GM12891 (cell line): Measurements from ENCODE around the gene KLB.

Source experiments
- DNase-seq: peaks from one replicate; pipeline ENCODE4 v3.0.0; 2011; ENCODE audit warnings: low spot score; ENCODE audit not compliant: insufficient read length
- FAIRE-seq: peaks from 2 replicates; lab custom pipeline; 2011; peaks lifted over from hg19 to GRCh38; lab: Jason Lieb, UNC
- PAX5 ChIP-seq: IDR thresholded peaks from 2 replicates; pipeline ENCODE4 v1.6.1; 2011; ENCODE audit warnings: low read length, moderate library complexity, mild to moderate bottlenecking; ENCODE audit not compliant: insufficient read depth, severe bottlenecking
- POLR2A ChIP-seq: IDR thresholded peaks from 2 replicates; pipeline ENCODE4 v1.6.1; 2011; ENCODE audit warnings: low read depth, low read length, control low read depth
- POLR2AphosphoS5 ChIP-seq: IDR thresholded peaks from 2 replicates; pipeline ENCODE4 v1.6.1; 2011; ENCODE audit warnings: low read depth, low read length, control low read depth
- POU2F2 ChIP-seq: IDR thresholded peaks from 2 replicates; pipeline ENCODE4 v1.6.1; 2011; ENCODE audit warnings: low read depth, mild to moderate bottlenecking, control low read depth, low read length, moderate library complexity
- SPI1 ChIP-seq: IDR thresholded peaks from 2 replicates; pipeline ENCODE4 v1.6.1; 2011; ENCODE audit warnings: low read depth, low read length, control low read depth
- TAF1 ChIP-seq: IDR thresholded peaks from 2 replicates; pipeline ENCODE4 v1.6.1; 2011; ENCODE audit warnings: low read depth, low read length, control low read depth

KLB gene

DNA sequence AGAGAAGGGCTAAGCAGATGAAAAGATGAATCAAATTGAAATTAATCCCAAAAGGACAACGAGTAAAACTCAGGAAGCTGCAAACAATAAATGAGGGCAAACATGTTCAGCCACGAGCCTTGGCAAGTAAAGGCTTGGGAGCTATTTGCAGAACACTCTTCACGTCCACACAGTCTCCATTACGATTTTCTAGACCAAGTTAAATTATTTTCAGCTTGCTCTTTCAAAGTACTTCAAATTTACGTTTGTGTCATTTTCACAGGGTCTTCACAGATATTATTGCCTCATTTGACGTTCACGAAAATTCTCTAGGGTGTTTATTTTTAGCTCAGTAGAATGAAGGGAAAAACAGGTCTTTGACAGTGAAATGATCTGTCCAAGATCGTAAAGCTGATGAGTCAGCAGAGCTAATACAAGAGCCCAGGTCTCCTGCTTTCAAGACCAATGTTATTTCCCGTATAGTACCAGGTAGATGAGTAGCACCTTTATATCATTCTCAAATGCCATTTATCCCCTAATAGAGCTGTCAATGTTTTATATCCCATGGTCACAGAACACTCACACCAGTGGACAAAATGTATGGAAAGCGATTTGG lies 20.9 kb downstream of the KLB start:
- no peak for TF ChIP-seq POLR2AphosphoS5
- TF ChIP-seq POU2F2 = no peak
- no peak for TF ChIP-seq POLR2A
- TF ChIP-seq SPI1 = no peak
- TF ChIP-seq TAF1 = no peak

GRCh38 chr4:39429476-39430334 lies 23.0 kb downstream of the KLB start:
- DNase-seq = no peak
- FAIRE-seq = no peak
- TF ChIP-seq POLR2A (no peak), SPI1 (no peak), POU2F2 (no peak), POLR2AphosphoS5 (no peak), PAX5 (no peak), TAF1 (no peak)

More for the DNA sequence above, 20.9 kb downstream of the KLB start:
- FAIRE-seq = no peak
- DNase-seq = no peak

DNA sequence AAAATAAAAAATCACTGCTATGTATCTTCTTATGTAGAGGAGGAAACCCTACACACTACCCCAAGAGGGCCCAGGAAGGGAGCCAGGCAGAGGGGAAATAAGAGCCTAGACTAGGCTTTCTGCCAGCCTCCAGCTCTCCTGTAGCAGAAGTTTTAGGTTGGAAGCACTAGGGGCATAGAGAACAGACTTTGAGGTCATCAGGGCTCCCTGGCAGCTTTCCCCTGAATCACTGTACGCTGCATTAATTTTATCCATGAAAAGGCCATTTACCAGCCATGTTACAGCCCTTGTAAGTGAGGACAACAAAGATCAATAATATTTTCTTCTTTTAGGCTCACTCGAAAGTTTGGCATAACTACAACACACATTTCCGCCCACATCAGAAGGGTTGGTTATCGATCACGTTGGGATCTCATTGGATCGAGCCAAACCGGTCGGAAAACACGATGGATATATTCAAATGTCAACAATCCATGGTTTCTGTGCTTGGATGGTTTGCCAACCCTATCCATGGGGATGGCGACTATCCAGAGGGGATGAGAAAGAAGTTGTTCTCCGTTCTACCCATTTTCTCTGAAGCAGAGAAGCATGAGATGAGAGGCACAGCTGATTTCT lies 27.3 kb downstream of the KLB start:
- no peak for FAIRE-seq
- no peak for TF ChIP-seq TAF1
- DNase-seq = no peak

GRCh38 chr4:39435659-39436563 lies 29.2 kb downstream of the KLB start:
- TF ChIP-seq PAX5 (no peak), SPI1 (no peak), POU2F2 (no peak), POLR2A (no peak)
- DNase-seq (no peak), FAIRE-seq (no peak)

DNA sequence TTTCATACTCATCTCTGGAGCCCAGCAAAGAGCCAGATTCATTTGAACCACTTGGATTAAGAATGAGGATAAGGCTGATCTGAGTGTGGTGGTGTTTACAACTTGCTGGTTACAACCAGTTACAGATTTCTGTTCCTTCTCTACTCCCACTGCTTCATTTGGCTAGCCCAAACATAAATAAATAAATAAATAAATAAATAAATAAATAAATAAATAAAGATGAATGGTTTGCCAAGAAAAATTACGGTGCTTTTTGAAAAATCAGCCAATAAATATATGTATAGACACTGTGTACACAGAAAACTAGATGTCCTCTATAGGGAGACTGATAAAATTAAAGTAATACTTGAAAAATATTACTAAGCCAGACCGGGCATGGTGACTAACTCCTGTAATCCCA lies 34.9 kb downstream of the KLB start:
- FAIRE-seq (no peak), DNase-seq (no peak)
- TF ChIP-seq POLR2A = no peak
- no peak for TF ChIP-seq TAF1
- no peak for TF ChIP-seq POU2F2
- TF ChIP-seq SPI1 = no peak
- no peak for TF ChIP-seq POLR2AphosphoS5
- TF ChIP-seq PAX5 = no peak

DNA sequence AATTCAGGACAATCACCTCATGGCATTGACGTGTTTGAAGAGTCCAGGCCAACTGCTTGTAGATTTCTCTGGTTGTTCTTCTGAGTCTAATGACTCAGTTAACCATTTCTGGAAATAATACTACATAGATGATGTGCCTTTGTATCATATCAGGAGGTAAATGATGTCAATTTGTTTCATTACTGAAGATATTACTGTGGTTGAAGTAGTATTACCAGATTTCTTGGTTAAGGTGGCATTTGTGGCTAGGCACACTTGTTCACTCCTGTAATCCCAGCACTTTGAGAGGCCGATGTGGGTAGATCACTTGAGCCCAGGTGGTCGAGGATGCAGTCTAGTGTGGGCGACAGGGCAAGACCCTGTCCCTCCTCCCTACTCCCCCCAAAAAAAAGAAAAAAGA lies 36.3 kb downstream of the KLB start:
- no peak for DNase-seq
- no peak for FAIRE-seq
- TF ChIP-seq TAF1 (no peak), POU2F2 (no peak), SPI1 (no peak), POLR2AphosphoS5 (no peak), POLR2A (no peak), PAX5 (no peak)

DNA sequence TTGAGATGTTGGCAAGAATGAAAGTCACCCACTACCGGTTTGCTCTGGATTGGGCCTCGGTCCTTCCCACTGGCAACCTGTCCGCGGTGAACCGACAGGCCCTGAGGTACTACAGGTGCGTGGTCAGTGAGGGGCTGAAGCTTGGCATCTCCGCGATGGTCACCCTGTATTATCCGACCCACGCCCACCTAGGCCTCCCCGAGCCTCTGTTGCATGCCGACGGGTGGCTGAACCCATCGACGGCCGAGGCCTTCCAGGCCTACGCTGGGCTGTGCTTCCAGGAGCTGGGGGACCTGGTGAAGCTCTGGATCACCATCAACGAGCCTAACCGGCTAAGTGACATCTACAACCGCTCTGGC lies 39.7 kb downstream of the KLB start:
- DNase-seq (no peak), FAIRE-seq (no peak)
- TF ChIP-seq POLR2A = no peak
- no peak for TF ChIP-seq PAX5
- TF ChIP-seq SPI1 = no peak
- TF ChIP-seq TAF1 = no peak

- peak; percentile 74 for FAIRE-seq
- peak; percentile 56 for DNase-seq
- TF ChIP-seq SPI1 (no peak), POLR2AphosphoS5 (no peak), TAF1 (no peak), POU2F2 (0 out of 2 replicates have a peak, but pooled peaks have one; percentile 45), POLR2A (peak; percentile 23; the same call in 1 of the 2 replicates), PAX5 (no peak)
These were observed 40.3 kb downstream of the KLB start for GRCh38 chr4:39446842-39447573.
